ENCODE results near the gene DNM3.

- no peak for TF ChIP-seq CTCF (conservative IDR thresholded peaks at IDR 0.05; ENCODE audit: low read depth, low read length)
- TF ChIP-seq EZH2 (IDR thresholded peaks at IDR 0.05; ENCODE audit: borderline replicate concordance, low read depth, low read length, poor library complexity, severe bottlenecking) = no peak
Measured at GRCh38 chr1:171796592-171796991, 44.7 kb upstream of the DNM3 start.

All from A673 (cell line).